T1000 (cell line): Measurements from ENCODE around the gene RSPH6A.
A peak's percentile ranks its signal among the peaks of the same experiment; 100 is the strongest.

Source experiments
- DNase-seq: peaks from one replicate; lab custom pipeline; 2025; ENCODE audit warnings: mixed read lengths; lab: John Stamatoyannopoulos, UW

The RSPH6A gene

GRCh38 chr19:45780448-45781213 is 34.5 kb downstream of the RSPH6A start:
- no peak for DNase-seq

DNA sequence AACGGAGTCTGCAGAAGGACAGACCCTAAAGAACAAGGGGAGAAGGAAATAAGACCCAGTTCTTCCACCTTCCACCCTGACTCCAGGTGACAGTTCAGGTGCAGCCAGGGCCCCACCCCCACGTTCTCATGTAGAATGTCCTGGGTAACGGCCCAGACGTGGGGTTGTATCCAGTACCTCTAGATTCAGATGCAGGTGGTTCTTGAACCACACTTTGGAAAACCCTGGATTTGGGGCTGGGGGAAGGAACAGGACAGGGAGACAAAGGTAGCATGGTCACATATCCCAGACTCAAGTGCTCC is 35.0 kb downstream of the RSPH6A start:
- no peak for DNase-seq

GRCh38 chr19:45779231-45780145 is 35.6 kb downstream of the RSPH6A start:
- peak; percentile 10 for DNase-seq

GRCh38 chr19:45778010-45778661 is 37.0 kb downstream of the RSPH6A start:
- DNase-seq: no peak

- no peak for DNase-seq
Observed at GRCh38 chr19:45777395-45777961, 37.6 kb downstream of the RSPH6A start.

DNA sequence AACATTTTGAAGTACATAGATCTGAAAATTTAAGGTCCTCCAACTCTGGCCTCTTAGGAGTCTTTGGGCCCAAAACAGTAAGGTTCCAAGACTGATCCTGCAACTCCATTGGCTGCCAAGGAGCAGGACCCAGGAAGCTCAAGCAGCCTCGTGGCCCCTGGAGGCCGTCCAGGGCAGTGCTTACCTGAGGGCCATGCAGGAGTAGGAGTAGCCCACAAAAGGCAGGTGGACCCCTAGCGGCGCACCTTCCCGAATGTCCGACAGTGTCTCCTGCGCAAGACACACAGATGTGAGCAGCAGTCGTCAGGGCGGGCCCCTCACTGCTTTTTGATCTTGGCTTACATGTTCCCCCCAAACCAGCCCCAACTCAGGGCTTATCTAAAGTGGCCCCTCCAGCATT is 40.3 kb downstream of the RSPH6A start:
- DNase-seq: no peak

DNA sequence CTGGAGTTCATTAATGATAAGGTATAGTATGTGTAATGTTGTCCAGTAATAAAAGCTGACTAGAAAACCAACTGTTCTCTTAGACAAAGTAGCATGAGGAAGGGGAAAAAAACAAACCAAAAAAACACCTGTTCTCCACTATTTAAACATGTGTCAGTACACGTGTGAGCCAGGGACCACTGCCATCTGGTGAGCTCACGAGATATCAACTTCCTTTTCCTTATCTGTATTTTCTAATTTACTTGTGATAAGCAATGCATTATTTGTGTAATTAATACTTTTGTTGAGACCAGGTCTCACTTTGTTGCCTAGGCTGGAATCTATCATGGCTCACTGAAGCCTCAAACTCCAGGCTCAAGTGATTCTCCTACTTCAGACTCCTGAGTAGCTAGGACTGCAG is 41.7 kb downstream of the RSPH6A start:
- no peak for DNase-seq

- DNase-seq: no peak
Observed at GRCh38 chr19:45772912-45773311, 42.2 kb downstream of the RSPH6A start.

GRCh38 chr19:45772130-45772840 is 42.8 kb downstream of the RSPH6A start:
- DNase-seq: no peak

DNA sequence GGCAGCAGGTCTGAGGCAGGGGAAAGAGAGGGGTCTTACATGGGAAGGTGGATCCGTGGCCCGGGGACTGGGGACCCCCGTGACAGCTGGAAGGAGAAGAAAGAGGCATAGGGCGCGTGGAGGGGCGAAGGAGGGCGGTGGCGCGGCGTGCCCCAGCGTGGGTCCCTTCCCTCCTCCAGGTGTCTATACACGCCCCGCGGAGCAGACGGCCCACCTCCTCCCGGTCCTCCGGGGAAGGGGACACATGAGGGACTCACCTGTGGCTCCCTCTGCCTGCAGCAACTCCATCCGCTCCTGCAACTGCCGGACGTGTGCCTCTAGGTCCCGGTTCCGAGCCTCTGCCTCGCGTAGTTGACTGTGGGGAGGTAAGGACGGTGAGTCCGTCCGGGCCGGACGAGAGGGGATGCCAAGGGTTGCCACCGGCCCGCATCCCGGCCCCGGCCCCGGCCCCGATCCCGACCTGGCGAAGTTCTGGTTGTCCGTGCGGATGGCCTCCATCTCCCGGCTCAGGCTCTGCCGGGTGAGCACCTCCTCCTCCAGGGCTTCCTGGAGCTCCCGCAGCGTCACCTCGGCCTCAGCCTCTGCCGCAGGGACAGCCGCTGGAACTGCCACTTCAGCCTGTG is 43.7 kb downstream of the RSPH6A start:
- no peak for DNase-seq

- peak; percentile 95 for DNase-seq
Observed at GRCh38 chr19:45770192-45771101, 44.7 kb downstream of the RSPH6A start.

GRCh38 chr19:45769821-45770191 is 45.3 kb downstream of the RSPH6A start:
- no peak for DNase-seq

- DNase-seq: peak; percentile 98
Observed at GRCh38 chr19:45768984-45769782, 45.9 kb downstream of the RSPH6A start, which contains the start of gene SIX5. Gene SIX5 (minus strand): TSS chr19:45769252. CDS start chr19:45768844, 408 bp downstream.

DNA sequence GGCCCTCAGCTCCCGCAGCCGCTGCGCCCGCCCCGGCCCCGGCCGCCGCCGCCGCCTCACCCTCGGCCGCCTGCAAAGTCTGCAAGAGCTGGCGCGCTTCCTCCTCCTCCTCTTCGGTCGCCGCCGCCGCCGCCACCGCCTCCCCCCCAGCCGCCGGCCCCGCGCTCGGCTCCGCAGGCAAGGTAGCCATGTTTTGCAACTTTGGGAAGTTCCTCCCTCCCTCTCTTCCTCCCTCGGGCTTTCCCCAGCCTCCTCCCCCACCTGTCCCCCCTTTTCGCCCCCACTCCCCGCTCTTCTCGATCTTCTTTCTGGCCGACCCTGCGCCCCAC is 46.5 kb downstream of the RSPH6A start:
- peak; percentile 25 for DNase-seq

GRCh38 chr19:45767881-45768654 is 47.0 kb downstream of the RSPH6A start:
- peak; percentile 25 for DNase-seq

DNA sequence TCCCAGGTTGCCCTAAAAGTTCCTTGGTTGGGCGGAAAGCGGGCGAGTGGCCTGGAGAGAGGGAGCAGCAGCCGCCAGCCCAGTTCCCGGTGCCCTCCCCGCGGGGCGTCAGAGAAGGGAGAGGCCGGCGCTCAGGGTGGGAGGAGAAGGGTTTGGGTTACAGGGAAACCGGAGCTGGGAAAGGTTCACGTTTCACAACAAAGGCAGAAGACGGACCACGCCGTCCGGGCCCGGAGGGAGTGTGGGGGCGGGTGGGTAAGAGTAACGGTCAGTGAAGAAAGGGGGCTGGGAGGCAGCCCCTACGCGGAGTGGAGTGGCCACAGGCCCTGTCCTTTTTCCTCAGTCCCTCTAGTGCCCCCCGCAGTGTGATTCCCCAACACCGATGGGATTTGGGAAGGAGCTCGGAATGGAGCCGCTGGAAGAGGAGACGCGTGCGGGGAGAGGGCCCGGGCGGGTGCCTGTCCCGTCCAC is 47.7 kb downstream of the RSPH6A start:
- peak; percentile 23 for DNase-seq

DNA sequence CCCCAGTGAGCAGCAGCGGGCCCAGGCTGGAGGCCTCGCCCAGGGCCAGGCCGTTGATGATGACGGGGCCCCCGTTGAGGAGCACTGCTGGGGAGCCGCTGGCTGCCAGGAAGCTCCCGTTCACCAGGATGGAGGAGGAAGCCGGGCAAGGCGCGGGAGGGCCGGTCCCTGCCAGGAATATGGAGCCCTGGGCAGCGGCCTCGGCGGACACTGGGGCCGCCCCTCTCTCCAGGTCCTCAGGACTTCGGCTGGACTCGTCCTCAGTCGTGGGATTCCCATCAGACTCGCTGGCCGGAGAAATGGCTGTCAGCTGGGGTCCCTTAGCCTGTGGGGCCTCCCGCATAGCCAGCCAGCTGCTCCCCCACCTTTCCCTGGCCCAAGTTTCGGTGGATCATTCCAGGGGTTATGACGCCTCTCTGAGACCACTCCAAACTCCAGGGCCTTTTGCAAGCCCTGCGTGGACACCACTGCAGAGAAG is 48.2 kb downstream of the RSPH6A start:
- no peak for DNase-seq

GRCh38 chr19:45766296-45766868 is 48.7 kb downstream of the RSPH6A start:
- no peak for DNase-seq
